Stimulated activated naive CD4-positive, alpha-beta T cell treated with Interleukin-2 at 50 U/mL for 16 hours (primary cell): ENCODE results near the gene LDLRAD4.
"Not testable (repeated sequence)": the region's sequence is repeated elsewhere in the genome, so short reads cannot be mapped to it uniquely, and the experiment has no call there.

Experiments used
- DNase-seq: peaks from one replicate; lab custom pipeline; 2025; lab: John Stamatoyannopoulos, UW

The LDLRAD4 gene

GRCh38 chr18:13681701-13682100 is 463.1 kb downstream of the LDLRAD4 start:
- no peak for DNase-seq

DNA sequence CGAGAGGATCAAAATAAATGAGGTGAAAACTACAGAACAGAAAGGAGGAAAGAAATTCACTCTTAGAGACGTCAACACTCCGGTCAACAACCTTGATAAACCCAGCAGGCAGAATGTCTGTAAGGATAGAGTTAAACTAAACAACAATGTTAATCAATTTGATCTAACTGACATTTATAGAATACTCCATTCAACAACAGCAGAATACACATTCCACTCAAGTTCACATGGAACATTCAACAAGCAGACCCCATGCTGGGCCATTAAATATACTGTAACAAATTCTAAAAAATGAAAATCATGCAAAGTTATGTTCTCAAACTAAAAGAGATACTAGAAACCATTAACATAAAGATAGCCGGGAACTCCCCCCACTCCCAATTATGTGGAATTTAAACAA is 466.0 kb downstream of the LDLRAD4 start:
- no peak for DNase-seq

- DNase-seq = no peak
These were observed 469.9 kb downstream of the LDLRAD4 start for GRCh38 chr18:13688191-13689136.

- DNase-seq = not testable (repeated sequence)
These were observed 471.5 kb downstream of the LDLRAD4 start for GRCh38 chr18:13690060-13690459.

DNA sequence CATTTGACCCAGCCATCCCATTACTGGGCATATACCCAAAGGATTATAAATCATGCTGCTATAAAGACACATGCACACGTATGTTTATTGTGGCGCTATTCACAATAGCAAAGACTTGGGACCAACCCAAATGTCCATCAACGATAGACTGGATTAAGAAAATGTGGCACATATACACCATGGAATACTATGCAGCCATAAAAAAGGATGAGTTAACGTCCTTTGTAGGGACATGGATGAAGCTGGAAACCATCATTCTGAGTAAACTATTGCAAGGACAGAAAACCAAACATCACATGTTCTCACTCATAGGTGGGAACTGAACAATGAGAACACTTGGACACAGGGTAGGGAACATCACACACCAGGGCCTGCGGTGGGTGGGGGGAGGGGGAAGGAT is 476.8 kb downstream of the LDLRAD4 start:
- DNase-seq = not testable (repeated sequence)

DNA sequence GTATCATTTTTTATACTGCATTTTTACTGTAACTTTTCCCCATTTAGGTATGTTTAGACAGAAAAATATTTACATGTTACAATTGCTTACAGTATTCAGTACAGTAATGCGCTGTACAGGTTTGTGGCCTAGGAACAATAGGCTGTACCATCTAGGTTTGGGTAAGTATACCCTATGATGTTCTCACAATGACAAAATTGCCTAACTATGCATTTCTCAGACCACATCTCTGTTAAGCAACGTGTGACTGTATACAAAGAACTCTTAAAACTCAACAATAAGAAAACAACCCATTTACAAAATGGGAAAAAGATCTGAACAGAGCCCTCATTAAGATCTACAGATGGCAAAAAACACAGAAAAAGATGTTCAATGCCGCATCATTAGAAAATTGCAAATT is 478.4 kb downstream of the LDLRAD4 start:
- DNase-seq = no peak

- DNase-seq = no peak
These were observed 481.6 kb downstream of the LDLRAD4 start for GRCh38 chr18:13700153-13700552.
